Measurements from ENCODE around the gene PLCL2. TPM values are rescaled to one million over a fixed set of nuclear protein-coding genes. Genes with fewer than 3 reads are reported as not detected.
A peak's percentile ranks its signal among the peaks of the same experiment; 100 is the strongest.

PLCL2 gene
- total and polyA plus RNA-seq, 10 of the 15 experiments (the other 5 are each of a cell fraction or from before 2014, with no cell fraction given): 7.5 to 37.3 (median 21.7) TPM

- peak overlapping the region; percentile 74 for H2AFZ ChIP-seq (ENCODE audit: control insufficient read depth, low read depth, low read length)
- in situ Hi-C loops (cut with MboI) (no loop called here), intact Hi-C loops (cut with micrococcal nuclease; ENCODE audit: unreplicated experiment) (no loop called here)
- ATAC-seq: no peak
- no peaks in the 10 kb centered on the region for H3K79me2 ChIP-seq (ENCODE audit: control insufficient read depth, insufficient read depth, low read length)
- ChIA-PET POLR2A (interaction anchor here (0.6 to 2.0 kb wide), 3 partner anchors 50 to 433 kb away, joined by 4 to 5 read pairs (median 4); no protein-coding TSS in a partner anchor), RAD21 (ENCODE audit: unreplicated experiment) (interaction anchor here (1.0 to 2.2 kb wide), 7 partner anchors 9 to 395 kb away, joined by 3 to 13 read pairs (median 4); no protein-coding TSS in a partner anchor), CTCF (interaction anchor here (0.6 to 3.3 kb wide), 10 partner anchors 8 to 394 kb away, joined by 3 to 19 read pairs (median 5); partner anchors contain the start of gene PLCL2), SMC1A (ENCODE audit: uncharacterized antibody, unreplicated experiment) (interaction anchor here (0.6 to 4.2 kb wide), 20 partner anchors 9 to 881 kb away, joined by 3 to 32 read pairs (median 4); partner anchors contain the start of gene PLCL2)
- FAIRE-seq: no peak
- no peaks in the 10 kb centered on the region for H4K20me1 ChIP-seq (ENCODE audit: control insufficient read depth, insufficient read depth)
- no peak overlapping the region for H3K9ac ChIP-seq (ENCODE audit: control insufficient read depth, insufficient read depth, low read length)
- TF ChIP-seq MEF2A (IDR thresholded peaks at IDR 0.05; ENCODE audit: insufficient read depth, low read depth, low read length): no peak
- no peak for TF ChIP-seq HDAC6 (IDR thresholded peaks at IDR 0.05; ENCODE audit: unreplicated experiment)
- no peak for TF ChIP-seq CREM (IDR thresholded peaks at IDR 0.05; ENCODE audit: low read depth)
- no peak for TF ChIP-seq RB1 (IDR thresholded peaks at IDR 0.05; ENCODE audit: borderline replicate concordance)
- no peak for TF ChIP-seq ZNF24 (IDR thresholded peaks at IDR 0.05)
- TF ChIP-seq CEBPB (IDR thresholded peaks at IDR 0.05; ENCODE audit: borderline replicate concordance in 1 of 2, low read depth in 2 of 2, low read length in 2 of 2): no peak
- TF ChIP-seq IKZF1 (conservative IDR thresholded peaks at IDR 0.05): no peak
- no peak for TF ChIP-seq TCF7 (IDR thresholded peaks at IDR 0.05; ENCODE audit: borderline replicate concordance)
- no peak for TF ChIP-seq BMI1 (IDR thresholded peaks at IDR 0.05; ENCODE audit: borderline replicate concordance)
- no TSS peak for BruUV-seq (replicated peaks)
- peak overlapping the region; percentile 82 for H3K4me2 ChIP-seq (ENCODE audit: control insufficient read depth, insufficient read depth)
- no peaks in the 10 kb centered on the region for H3K27me3 ChIP-seq (replicated peaks in 1 of 2; ENCODE audit: control insufficient read depth in 2 of 2, insufficient read depth in 2 of 2, low read length in 1 of 2)
- no peaks in the 10 kb centered on the region; the same call in 2 of the 3 replicates for H3K9me3 ChIP-seq (replicated peaks; ENCODE audit: control insufficient read depth, insufficient read depth, low read length)
- H3K4me1 ChIP-seq (ENCODE audit: control insufficient read depth, insufficient read depth, low read length): peaks cover 36% of the 10 kb centered on the region
- no peak for DNase-seq (ENCODE audit: low read depth, low spot score)
- H3K36me3 ChIP-seq (ENCODE audit: control insufficient read depth in 2 of 2, insufficient read depth in 2 of 2, low read length in 1 of 2): no peaks in the 10 kb centered on the region
- H3K27ac ChIP-seq (ENCODE audit: control insufficient read depth, insufficient read depth): no peak overlapping the region
- H3K4me3 ChIP-seq: no peak overlapping the region
- 95% methylated on average over 7 of the region's 7 CpGs for WGBS (ENCODE audit: insufficient coverage, insufficient replicate concordance, low lambda C conversion rate, missing lambda C conversion rate)
Observed at GRCh38 chr3:16837602-16838001, 47.2 kb upstream of the PLCL2 start.

Data from GM12878 (cell line).